GM04504 (cell line): ENCODE data around the gene KDM5A.
"Not testable (repeated sequence)": the region's sequence is repeated elsewhere in the genome, so short reads cannot be mapped to it uniquely, and the experiment has no call there.

Experiments used
- DNase-seq: peaks from one replicate; pipeline ENCODE4 v3.0.0-alpha.2; 2012; ENCODE audit warnings: low read depth

Gene KDM5A

DNA sequence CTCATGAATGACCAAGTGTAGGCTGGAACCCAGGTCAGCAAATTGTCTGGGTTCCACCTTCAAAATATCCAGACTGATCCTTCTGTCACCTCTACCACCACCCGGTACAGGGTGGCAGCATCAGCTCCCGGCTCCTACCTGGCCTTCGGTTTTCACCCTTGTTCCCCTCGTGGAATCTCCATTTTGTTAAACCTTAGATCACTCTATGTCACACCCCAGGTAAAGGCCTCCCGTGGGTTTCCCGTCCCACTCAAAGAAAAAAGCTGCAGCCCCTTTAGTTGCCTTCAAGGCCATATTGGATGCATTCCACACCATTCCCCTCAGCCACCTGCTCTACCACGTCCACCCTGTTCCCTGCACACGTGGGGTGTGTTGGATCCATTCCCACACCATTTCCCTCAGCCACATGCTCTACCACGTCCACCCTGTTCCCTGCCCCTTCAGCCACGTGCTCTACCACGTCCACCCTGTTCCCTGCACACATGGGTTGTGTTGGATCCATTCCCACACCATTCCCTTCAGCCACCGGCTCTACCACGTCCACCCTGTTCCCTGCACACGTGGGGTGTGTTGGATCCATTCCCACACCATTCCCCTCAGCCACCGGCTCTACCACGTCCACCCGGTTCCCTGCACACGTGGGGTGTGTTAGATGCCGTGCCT, 150.3 kb downstream of the KDM5A start:
- DNase-seq, result no peak

DNA sequence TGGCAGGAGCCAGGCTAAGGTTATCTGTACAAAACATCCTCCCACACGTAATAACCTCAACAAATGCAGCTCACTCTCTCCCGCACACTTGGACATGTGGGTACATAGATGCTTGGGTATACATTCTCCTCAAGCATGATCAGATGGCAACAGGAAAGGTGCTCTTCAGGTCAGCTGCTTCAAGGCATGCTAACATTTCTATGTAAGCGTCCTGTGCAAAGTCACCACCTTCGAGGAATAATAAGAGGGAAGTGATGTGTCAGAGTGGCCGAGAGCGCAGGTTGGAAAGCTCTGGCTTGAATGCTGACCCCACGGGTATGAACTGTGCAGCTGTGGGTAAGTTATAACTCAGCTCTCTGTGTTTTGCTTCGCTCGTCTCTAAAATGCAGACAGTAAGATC, 151.0 kb downstream of the KDM5A start:
- DNase-seq, result no peak

DNA sequence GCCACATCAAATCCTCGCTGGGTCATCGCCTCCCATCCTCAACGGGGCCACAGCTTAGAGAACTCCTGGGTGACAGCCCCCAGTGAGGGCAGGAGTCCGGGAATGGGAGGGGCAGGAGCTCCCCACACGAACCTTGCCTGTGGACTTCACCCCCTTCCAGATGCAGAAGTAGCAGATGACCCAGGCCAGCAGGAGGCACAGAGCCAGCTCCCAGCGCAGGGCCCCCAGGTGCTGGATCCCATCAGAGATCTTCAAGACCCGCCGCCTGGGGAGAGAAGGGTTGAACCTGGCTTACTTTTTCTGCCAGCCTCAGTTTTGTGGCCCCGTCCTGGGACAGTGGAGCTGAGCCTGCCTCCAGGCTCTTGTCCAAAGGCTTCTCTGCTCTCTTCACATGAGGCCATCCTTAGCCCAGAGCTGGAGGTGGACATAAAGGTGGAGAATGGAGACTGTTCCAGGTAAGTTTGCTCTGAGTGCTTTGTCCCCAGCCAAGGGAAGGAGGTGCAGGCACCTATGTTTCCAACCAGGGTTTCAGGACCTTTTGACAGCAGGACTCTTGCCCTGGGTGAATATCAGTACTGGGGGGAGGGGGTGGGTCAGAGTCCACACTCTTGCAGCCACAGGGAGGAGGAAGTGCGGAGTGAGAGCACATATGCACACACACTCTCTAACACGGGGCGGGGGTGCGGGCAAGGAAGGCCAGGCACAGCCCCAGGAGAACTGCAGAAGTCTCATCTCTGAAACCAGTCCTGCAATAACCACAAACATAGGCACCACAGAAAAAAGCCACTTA, 151.9 kb downstream of the KDM5A start:
- DNase-seq, result no peak

DNA sequence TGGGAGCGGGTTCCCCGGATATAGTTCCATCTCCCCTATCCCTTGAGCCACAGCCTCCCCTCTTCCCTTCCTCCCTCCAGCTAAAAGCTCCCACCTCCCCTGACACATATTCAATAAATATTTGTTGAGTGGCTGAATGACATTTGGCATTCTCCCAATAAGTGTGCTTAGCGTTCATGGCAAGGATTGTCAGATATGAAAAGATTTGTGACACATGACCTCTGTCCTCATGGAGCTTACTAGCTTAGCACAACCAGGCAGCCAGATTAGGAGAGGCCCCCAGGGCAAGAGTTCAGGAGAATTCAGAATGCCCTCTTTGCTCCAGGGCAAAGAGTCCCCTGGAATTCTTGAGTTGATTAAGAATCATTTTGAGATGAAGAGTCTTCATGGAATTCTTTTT, 152.7 kb downstream of the KDM5A start:
- no peak for DNase-seq

DNA sequence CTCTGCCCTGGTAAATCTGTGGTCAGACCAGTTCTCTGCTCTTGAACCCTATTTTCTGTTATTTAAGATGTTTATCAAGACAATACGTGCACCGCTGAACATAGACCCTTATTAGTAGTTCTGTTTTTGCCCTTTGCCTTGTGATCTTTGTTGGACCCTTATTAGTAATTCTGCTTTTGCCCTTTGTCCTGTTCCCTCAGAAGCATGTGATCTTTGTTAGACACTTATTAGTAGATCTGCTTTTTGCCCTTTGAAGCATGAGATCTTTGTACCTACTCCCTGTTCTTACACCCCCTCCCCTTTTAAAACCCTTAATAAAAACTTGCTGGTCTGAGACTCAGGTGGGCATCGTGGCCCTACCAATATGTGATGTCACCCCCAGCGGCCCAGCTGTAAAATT, 153.2 kb downstream of the KDM5A start:
- DNase-seq, result not testable (repeated sequence)

DNA sequence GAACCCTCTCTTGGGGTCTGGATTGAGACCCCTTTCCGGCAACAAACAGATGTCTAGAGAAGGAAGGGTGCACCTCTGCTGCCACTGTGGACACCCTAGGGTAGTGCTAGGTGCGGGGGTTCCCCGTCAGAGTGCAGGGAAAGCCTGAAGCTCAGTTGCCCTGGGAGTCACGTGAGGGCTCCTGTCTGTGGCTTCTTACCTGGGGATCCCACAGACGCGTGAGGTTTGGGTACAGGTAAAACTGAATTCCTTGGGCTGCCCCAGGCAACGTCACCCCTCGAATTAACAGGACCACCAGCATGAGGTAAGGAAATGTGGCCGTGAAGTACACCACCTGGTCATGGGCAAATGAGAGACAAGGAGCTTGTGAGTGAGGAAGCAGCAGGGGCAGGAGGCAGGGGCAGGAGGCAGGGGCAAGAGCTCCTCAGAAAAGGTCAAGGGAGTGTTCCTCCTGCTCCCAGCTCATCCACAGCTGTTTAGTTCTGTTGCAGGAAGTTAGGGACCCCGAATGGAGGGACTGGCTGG, 154.2 kb downstream of the KDM5A start:
- no peak for DNase-seq

DNA sequence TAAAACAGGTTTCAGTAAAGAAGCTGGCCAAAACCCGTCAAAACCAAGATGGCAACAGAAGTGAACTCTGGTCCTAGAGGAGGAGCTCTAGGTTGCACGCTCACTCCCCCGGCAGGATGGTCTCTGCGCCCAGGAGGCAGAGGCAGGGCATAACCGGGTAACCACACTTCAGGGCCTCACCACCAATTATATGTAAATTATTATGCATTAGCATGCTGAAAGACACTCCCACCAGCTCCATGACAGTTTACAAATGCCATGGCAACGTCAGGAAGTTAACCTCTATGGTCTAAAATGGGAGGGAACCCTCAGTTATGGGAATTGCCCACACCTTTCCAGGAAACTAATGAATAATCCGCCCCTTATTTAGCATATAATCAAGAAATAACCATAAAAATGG, 155.1 kb downstream of the KDM5A start:
- DNase-seq, result no peak

DNA sequence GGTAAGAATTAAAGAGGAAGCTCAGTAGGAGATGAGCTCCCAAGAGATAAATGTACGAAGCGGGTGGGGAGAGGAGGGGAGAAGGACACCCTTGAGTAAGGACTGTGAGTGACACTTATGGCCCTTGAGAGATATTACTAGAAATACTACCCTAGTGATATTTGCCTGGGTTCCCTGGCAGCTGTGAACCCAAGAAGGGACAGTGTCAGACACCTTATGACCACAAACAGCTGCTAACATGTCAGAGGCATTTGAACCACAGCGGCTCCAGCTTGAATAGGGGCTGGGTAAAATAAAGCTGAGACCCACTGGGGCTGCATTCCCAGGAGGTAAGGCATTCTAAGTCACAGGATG, 155.5 kb downstream of the KDM5A start:
- no peak for DNase-seq

DNA sequence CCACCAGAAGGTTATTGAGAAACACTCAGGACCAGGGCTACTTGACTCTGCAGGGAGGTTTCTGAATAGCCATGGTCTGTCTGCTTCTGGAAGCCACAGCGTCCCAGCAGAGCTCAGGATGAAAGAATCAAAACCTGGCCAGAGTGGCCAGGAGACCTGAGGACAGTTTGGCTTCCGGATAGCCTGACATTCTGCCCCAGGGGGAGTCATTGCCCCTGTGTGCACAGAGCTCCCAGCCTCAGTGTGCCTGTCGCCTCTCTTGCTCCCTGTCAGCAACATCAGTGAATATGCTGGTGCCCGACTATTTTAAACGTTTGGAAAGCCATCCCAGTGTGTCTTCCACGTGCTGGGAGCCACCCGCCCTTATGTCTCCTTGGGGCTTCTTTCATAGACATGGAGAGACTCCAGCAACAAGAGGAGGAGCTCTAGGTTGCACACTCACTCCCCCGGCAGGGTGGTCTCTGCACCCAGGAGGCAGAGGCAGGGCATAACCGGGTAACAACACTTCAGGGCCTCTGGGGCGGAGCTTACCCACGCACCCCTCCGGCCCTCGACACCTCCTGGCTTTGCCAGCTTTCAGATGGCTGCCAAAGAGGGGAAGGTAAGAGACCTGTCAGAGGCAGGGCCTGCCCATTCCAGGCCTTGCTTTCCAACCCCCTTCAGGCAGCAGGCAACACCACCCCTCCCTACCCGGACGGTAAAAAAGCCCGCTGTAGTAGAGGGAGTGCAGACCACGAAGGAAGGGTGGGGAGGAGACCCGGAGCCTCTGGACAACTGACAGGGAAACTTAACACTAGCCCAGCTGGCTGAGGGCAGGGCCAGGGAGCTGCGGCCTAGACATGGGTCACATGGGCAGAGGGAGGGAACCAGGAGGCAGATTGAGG, 156.1 kb downstream of the KDM5A start:
- DNase-seq, result no peak

DNA sequence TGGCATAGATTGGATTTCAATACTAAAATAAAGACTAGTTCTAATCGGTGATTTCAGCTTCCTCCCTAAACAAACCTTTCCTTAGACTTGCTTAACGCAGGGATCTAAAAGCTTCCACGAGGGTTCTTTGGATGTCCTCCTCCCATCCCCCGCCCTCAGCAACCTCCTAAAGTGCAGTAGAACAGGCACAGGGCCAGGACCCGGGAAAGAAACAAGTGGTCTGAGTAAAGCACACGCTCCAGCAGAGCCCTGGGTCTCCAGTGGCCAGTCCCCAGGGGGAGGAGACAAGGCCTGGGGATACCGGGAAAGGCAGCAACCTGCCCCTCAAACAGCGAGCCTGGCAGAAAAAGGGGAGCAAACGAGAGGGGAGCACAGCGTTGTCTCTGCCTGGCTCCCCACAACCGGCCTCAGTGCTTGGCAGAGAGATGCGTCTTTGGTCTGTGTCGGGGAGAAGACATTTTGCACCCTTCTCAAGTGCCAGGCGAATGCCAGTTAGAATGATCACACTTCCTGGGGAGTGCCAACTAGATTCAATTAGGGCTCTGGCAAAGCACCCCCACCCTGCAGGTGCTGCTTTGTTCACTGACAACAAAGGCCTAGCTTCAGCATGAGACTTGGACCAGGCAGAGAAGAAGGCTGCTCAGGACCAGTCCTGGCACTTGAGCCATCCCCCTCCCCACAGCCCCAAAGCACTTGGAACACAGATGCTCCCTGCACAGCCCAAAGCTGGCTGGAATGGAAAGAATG, 158.0 kb downstream of the KDM5A start:
- DNase-seq, result no peak
